Stimulated activated naive CD8-positive, alpha-beta T cell treated with anti-CD3 and anti-CD28 coated beads, Interleukin-15, Interleukin-2, amounts not matched to agents 100 ng/mL and 50 ng/mL, for 24 hours (primary cell): ENCODE measurements around the gene ARMC10.
"Not testable (repeated sequence)": the region's sequence is repeated elsewhere in the genome, so short reads cannot be mapped to it uniquely, and the experiment has no call there.

Experiments used
- H3K27ac Mint-ChIP-seq: one replicate; pipeline ENCODE4 v1.8.0; 2021; ENCODE audit warnings: mild to moderate bottlenecking, mixed read lengths
- H3K27me3 Mint-ChIP-seq: one replicate; pipeline ENCODE4 v1.8.0; 2021; ENCODE audit warnings: mixed read lengths
- H3K36me3 Mint-ChIP-seq: one replicate; pipeline ENCODE4 v1.8.0; 2021; ENCODE audit warnings: low read depth, mixed read lengths
- H3K4me1 Mint-ChIP-seq: one replicate; pipeline ENCODE4 v1.8.0; 2021; ENCODE audit warnings: low read depth, mixed read lengths
- H3K4me3 Mint-ChIP-seq: one replicate; pipeline ENCODE4 v1.8.0; 2021; ENCODE audit warnings: mild to moderate bottlenecking, mixed read lengths
- H3K9me3 Mint-ChIP-seq: one replicate; pipeline ENCODE4 v1.8.0; 2021; ENCODE audit warnings: mixed read lengths

The ARMC10 gene

GRCh38 chr7:103097041-103097440, 22.1 kb downstream of the ARMC10 start:
- Mint-ChIP-seq H3K27me3 (no peaks in the 10 kb centered on the region), H3K4me1 (no peaks in the 10 kb centered on the region), H3K36me3 (peaks cover 57% of the 10 kb centered on the region), H3K9me3 (no peaks in the 10 kb centered on the region), H3K27ac (no peak overlapping the region), H3K4me3 (no peak overlapping the region)

- no peaks in the 10 kb centered on the region for H3K27me3 Mint-ChIP-seq
- no peaks in the 10 kb centered on the region for H3K4me1 Mint-ChIP-seq
- H3K36me3 Mint-ChIP-seq: peaks cover 53% of the 10 kb centered on the region
- no peak overlapping the region for H3K27ac Mint-ChIP-seq
- no peaks in the 10 kb centered on the region for H3K9me3 Mint-ChIP-seq
- no peak overlapping the region for H3K4me3 Mint-ChIP-seq
Measured at GRCh38 chr7:103100348-103100747, 25.4 kb downstream of the ARMC10 start.

GRCh38 chr7:103101543-103101942, 26.6 kb downstream of the ARMC10 start:
- Mint-ChIP-seq H3K27ac (no peak overlapping the region), H3K4me1 (no peaks in the 10 kb centered on the region), H3K27me3 (no peaks in the 10 kb centered on the region), H3K4me3 (no peak overlapping the region), H3K36me3 (peaks cover 43% of the 10 kb centered on the region), H3K9me3 (no peaks in the 10 kb centered on the region)

- no peak overlapping the region for H3K4me3 Mint-ChIP-seq
- H3K27ac Mint-ChIP-seq: no peak overlapping the region
- peaks cover 61% of the 10 kb centered on the region for H3K36me3 Mint-ChIP-seq
- no peaks in the 10 kb centered on the region for H3K9me3 Mint-ChIP-seq
- no peaks in the 10 kb centered on the region for H3K4me1 Mint-ChIP-seq
- no peaks in the 10 kb centered on the region for H3K27me3 Mint-ChIP-seq
Measured at GRCh38 chr7:103106005-103106702, 31.2 kb downstream of the ARMC10 start.

GRCh38 chr7:103106703-103107070, 31.7 kb downstream of the ARMC10 start:
- not testable (repeated sequence) for H3K27ac Mint-ChIP-seq, H3K27me3 Mint-ChIP-seq
- peaks cover 67% of the 10 kb centered on the region for H3K36me3 Mint-ChIP-seq

GRCh38 chr7:103113164-103113563, 38.2 kb downstream of the ARMC10 start:
- Mint-ChIP-seq H3K27ac (no peak overlapping the region), H3K9me3 (peaks cover 4% of the 10 kb centered on the region), H3K4me1 (no peaks in the 10 kb centered on the region), H3K4me3 (no peak overlapping the region), H3K36me3 (peaks cover 60% of the 10 kb centered on the region), H3K27me3 (no peaks in the 10 kb centered on the region)

More at GRCh38 chr7:103106703-103107070, 31.7 kb downstream of the ARMC10 start:
- H3K4me3 Mint-ChIP-seq, H3K4me1 Mint-ChIP-seq, H3K9me3 Mint-ChIP-seq: not testable (repeated sequence)

- H3K4me1 Mint-ChIP-seq: no peaks in the 10 kb centered on the region
- no peak overlapping the region for H3K27ac Mint-ChIP-seq
- H3K36me3 Mint-ChIP-seq: peaks cover 51% of the 10 kb centered on the region
- no peaks in the 10 kb centered on the region for H3K27me3 Mint-ChIP-seq
- H3K9me3 Mint-ChIP-seq: peaks cover 4% of the 10 kb centered on the region
- H3K4me3 Mint-ChIP-seq: no peak overlapping the region
Measured at GRCh38 chr7:103114576-103115008, 39.7 kb downstream of the ARMC10 start.

- Mint-ChIP-seq H3K27ac (no peak overlapping the region), H3K9me3 (peaks cover 4% of the 10 kb centered on the region), H3K4me1 (no peaks in the 10 kb centered on the region), H3K4me3 (no peak overlapping the region), H3K27me3 (no peaks in the 10 kb centered on the region), H3K36me3 (peaks cover 48% of the 10 kb centered on the region)
Measured at GRCh38 chr7:103115771-103116170, 40.8 kb downstream of the ARMC10 start.

GRCh38 chr7:103116511-103116910, 41.6 kb downstream of the ARMC10 start:
- Mint-ChIP-seq H3K9me3 (peaks cover 4% of the 10 kb centered on the region), H3K36me3 (peaks cover 48% of the 10 kb centered on the region), H3K4me3 (no peak overlapping the region), H3K27me3 (no peaks in the 10 kb centered on the region), H3K4me1 (no peaks in the 10 kb centered on the region), H3K27ac (no peak overlapping the region)

- Mint-ChIP-seq H3K27me3 (no peaks in the 10 kb centered on the region), H3K27ac (no peak overlapping the region), H3K4me3 (no peak overlapping the region), H3K9me3 (peaks cover 4% of the 10 kb centered on the region), H3K4me1 (no peaks in the 10 kb centered on the region), H3K36me3 (peaks cover 48% of the 10 kb centered on the region)
Measured at GRCh38 chr7:103116991-103117390, 42.1 kb downstream of the ARMC10 start.

GRCh38 chr7:103117465-103117864, 42.5 kb downstream of the ARMC10 start:
- H3K27ac Mint-ChIP-seq: no peak overlapping the region
- H3K27me3 Mint-ChIP-seq: no peaks in the 10 kb centered on the region
- peaks cover 4% of the 10 kb centered on the region for H3K9me3 Mint-ChIP-seq
- no peak overlapping the region for H3K4me3 Mint-ChIP-seq
- peaks cover 49% of the 10 kb centered on the region for H3K36me3 Mint-ChIP-seq
- H3K4me1 Mint-ChIP-seq: no peaks in the 10 kb centered on the region

GRCh38 chr7:103119791-103120291, 44.9 kb downstream of the ARMC10 start:
- Mint-ChIP-seq H3K27me3 (no peaks in the 10 kb centered on the region), H3K36me3 (peaks cover 44% of the 10 kb centered on the region)

GRCh38 chr7:103120362-103120761, 45.4 kb downstream of the ARMC10 start:
- no peaks in the 10 kb centered on the region for H3K27me3 Mint-ChIP-seq
- no peaks in the 10 kb centered on the region for H3K9me3 Mint-ChIP-seq
- H3K4me1 Mint-ChIP-seq: no peaks in the 10 kb centered on the region
- no peak overlapping the region for H3K27ac Mint-ChIP-seq
- peaks cover 40% of the 10 kb centered on the region for H3K36me3 Mint-ChIP-seq
- no peak overlapping the region for H3K4me3 Mint-ChIP-seq

More at GRCh38 chr7:103119791-103120291, 44.9 kb downstream of the ARMC10 start:
- H3K4me1 Mint-ChIP-seq: no peaks in the 10 kb centered on the region
- no peaks in the 10 kb centered on the region for H3K9me3 Mint-ChIP-seq
- H3K4me3 Mint-ChIP-seq: no peak overlapping the region
- H3K27ac Mint-ChIP-seq: no peak overlapping the region

- H3K9me3 Mint-ChIP-seq: no peaks in the 10 kb centered on the region
- H3K36me3 Mint-ChIP-seq: peaks cover 45% of the 10 kb centered on the region
- H3K4me1 Mint-ChIP-seq: no peaks in the 10 kb centered on the region
- H3K27ac Mint-ChIP-seq: no peak overlapping the region
- no peaks in the 10 kb centered on the region for H3K27me3 Mint-ChIP-seq
- H3K4me3 Mint-ChIP-seq: no peak overlapping the region
Measured at GRCh38 chr7:103121641-103122040, 46.7 kb downstream of the ARMC10 start.

GRCh38 chr7:103123529-103123928, 48.6 kb downstream of the ARMC10 start:
- Mint-ChIP-seq H3K9me3 (no peaks in the 10 kb centered on the region), H3K27me3 (no peaks in the 10 kb centered on the region), H3K27ac (no peak overlapping the region), H3K36me3 (peaks cover 62% of the 10 kb centered on the region), H3K4me3 (no peak overlapping the region), H3K4me1 (no peaks in the 10 kb centered on the region)

- Mint-ChIP-seq H3K27me3 (no peaks in the 10 kb centered on the region), H3K36me3 (peaks cover 60% of the 10 kb centered on the region), H3K9me3 (no peaks in the 10 kb centered on the region), H3K27ac (no peak overlapping the region), H3K4me1 (no peaks in the 10 kb centered on the region), H3K4me3 (no peak overlapping the region)
Measured at GRCh38 chr7:103124429-103124979, 49.6 kb downstream of the ARMC10 start.
